HG03457 (cell line): Measurements from ENCODE around the gene USH1G.
"Not testable (repeated sequence)": the region's sequence is repeated elsewhere in the genome, so short reads cannot be mapped to it uniquely, and the experiment has no call there.

Source experiments
- ATAC-seq: cut with Tn5 transposase; IDR thresholded peaks from one replicate; pipeline ENCODE4 v1.9.1; 2021; ENCODE audit warnings: moderate number of reproducible peaks; ENCODE audit not compliant: unreplicated experiment

The USH1G gene

GRCh38 chr17:74935585-74936469 is 12.8 kb upstream of the USH1G start, which contains the start of gene OTOP3:
OTOP3 (plus strand) TSS chr17:74935898; CDS start chr17:74935922, 24 bp downstream.
- no peak for ATAC-seq

- no peak for ATAC-seq
These were observed 12.0 kb upstream of the USH1G start for GRCh38 chr17:74935048-74935447.

- ATAC-seq, result no peak
These were observed 7.5 kb upstream of the USH1G start for GRCh38 chr17:74930535-74931036.

- no peak for ATAC-seq
These were observed 5.7 kb upstream of the USH1G start for GRCh38 chr17:74928786-74929185.

GRCh38 chr17:74925242-74925641 is 2.2 kb upstream of the USH1G start:
- no peak for ATAC-seq

- ATAC-seq, result no peak
These were observed 1.3 kb upstream of the USH1G start, which contains the start of gene OTOP2 for GRCh38 chr17:74924250-74924948. OTOP2 (plus strand) TSS chr17:74924273; CDS start chr17:74924633, 360 bp downstream.

- ATAC-seq, result no peak
These were observed 639 bp upstream of the USH1G start for GRCh38 chr17:74923538-74924249.

- no peak for ATAC-seq
These were observed 883 bp downstream of the USH1G start for GRCh38 chr17:74922172-74922571.

- ATAC-seq, result no peak
These were observed 1.3 kb downstream of the USH1G start for GRCh38 chr17:74921769-74922168.

GRCh38 chr17:74921026-74921681 is 1.9 kb downstream of the USH1G start:
- ATAC-seq, result no peak

- ATAC-seq, result no peak
These were observed 2.4 kb downstream of the USH1G start for GRCh38 chr17:74920642-74921025.

- no peak for ATAC-seq
These were observed 2.8 kb downstream of the USH1G start for GRCh38 chr17:74920306-74920620.

GRCh38 chr17:74919440-74920305 is 3.4 kb downstream of the USH1G start:
- ATAC-seq, result no peak

- ATAC-seq, result no peak
These were observed 4.1 kb downstream of the USH1G start for GRCh38 chr17:74918906-74919305.

GRCh38 chr17:74917430-74917829 is 5.6 kb downstream of the USH1G start:
- ATAC-seq, result no peak

- ATAC-seq, result no peak
These were observed 6.2 kb downstream of the USH1G start for GRCh38 chr17:74916851-74917199.

- no peak for ATAC-seq
These were observed 6.8 kb downstream of the USH1G start for GRCh38 chr17:74916136-74916850.

- not testable (repeated sequence) for ATAC-seq
These were observed 11.6 kb downstream of the USH1G start for GRCh38 chr17:74911423-74911822.

GRCh38 chr17:74909097-74909496 is 14.0 kb downstream of the USH1G start:
- not testable (repeated sequence) for ATAC-seq
